PC-3 (cell line): ENCODE results near the gene GALNS. TPM values are rescaled to one million over a fixed set of nuclear protein-coding genes. Genes with fewer than 3 reads are reported as not detected.

ENCODE experiments used
- ATAC-seq: fragments of 200-7000 bp; cut with Tn5 transposase; 2 replicates; pipeline ENCODE4 v1.9.1; 2020; ENCODE audit warnings: mild to moderate bottlenecking, moderate library complexity
- BruUV-seq: library from RNA; stranded (reverse); fragments of 400-500 nt; replicated peaks from 2 replicates; lab custom pipeline; 2021; lab: Mats Ljungman, UMichigan
- CTCF ChIA-PET: fragments of 300-600 bp; sonication (Branson Sonifier 250); formaldehyde crosslinking; loops from one replicate; lab custom pipeline; 2022; ENCODE audit warnings: antibody characterized with exemption; lab: Charles Lee
- POLR2A ChIA-PET: fragments of 300-600 bp; sonication (Branson Sonifier 250); formaldehyde crosslinking; loops from one replicate; lab custom pipeline; 2022; ENCODE audit warnings: antibody characterized with exemption; ENCODE audit not compliant: unreplicated experiment; lab: Charles Lee
- DNase-seq: peaks from one replicate; pipeline ENCODE4 v3.0.0-alpha.2; 2015
- H2AFZ ChIP-seq: fragments of 300-600 bp; sonication (generic); 2 replicates; pipeline ENCODE4 v1.6.0; 2016; ENCODE audit warnings: antibody characterized with exemption, low read length
- H3F3A ChIP-seq: fragments of 300-600 bp; sonication (generic); one replicate; pipeline ENCODE4 v1.6.0; 2017; ENCODE audit warnings: antibody characterized with exemption, low read length, control low read depth, mild to moderate bottlenecking; ENCODE audit not compliant: unreplicated experiment
- H3K27ac ChIP-seq: fragments of 300-600 bp; sonication (generic); 2 replicates; pipeline ENCODE4 v1.5.1; 2016; ENCODE audit warnings: mild to moderate bottlenecking, low read length
- H3K27me3 ChIP-seq: fragments of 300-600 bp; sonication (generic); 2 replicates; pipeline ENCODE4 v1.6.1; 2016; ENCODE audit warnings: low read length, mixed read lengths
- H3K36me3 ChIP-seq: fragments of 300-600 bp; sonication (generic); 2 replicates; pipeline ENCODE4 v1.6.1; 2016; ENCODE audit warnings: low read depth, mixed run types, low read length, mixed read lengths
- H3K4me1 ChIP-seq: fragments of 300-600 bp; sonication (generic); 2 replicates; pipeline ENCODE4 v1.5.1; 2016; ENCODE audit warnings: low read length; ENCODE audit not compliant: insufficient read depth
- H3K4me2 ChIP-seq: fragments of 300-600 bp; sonication (generic); 2 replicates; pipeline ENCODE4 v1.6.0; 2016; ENCODE audit warnings: low read length
- H3K4me3 ChIP-seq: fragments of 300-600 bp; sonication (generic); 2 replicates; pipeline ENCODE4 v1.5.1; 2016; ENCODE audit warnings: mild to moderate bottlenecking, low read length, mixed read lengths
- H3K79me2 ChIP-seq: fragments of 300-600 bp; sonication (generic); 2 replicates; pipeline ENCODE4 v1.6.1; 2017; ENCODE audit warnings: low read length, mixed read lengths
- H3K9ac ChIP-seq: fragments of 300-600 bp; sonication (generic); 2 replicates; pipeline ENCODE4 v1.6.0; 2016; ENCODE audit warnings: mild to moderate bottlenecking, low read length
- H3K9me2 ChIP-seq: fragments of 300-600 bp; sonication (generic); replicated peaks from 2 replicates; pipeline ENCODE4 v1.6.1; 2016; ENCODE audit warnings: mixed run types, low read length, mixed read lengths
- H3K9me3 ChIP-seq: fragments of 300-600 bp; sonication (generic); 2 replicates; pipeline ENCODE4 v1.6.1; 2016; ENCODE audit warnings: low read length, mixed read lengths
- H4K20me1 ChIP-seq: fragments of 300-600 bp; sonication (generic); 2 replicates; pipeline ENCODE4 v1.6.1; 2016; ENCODE audit warnings: low read length, mixed read lengths
- CTCF ChIP-seq: fragments of 300-600 bp; sonication (generic); conservative IDR thresholded peaks from 2 replicates; pipeline ENCODE4 v1.5.1; 2017; ENCODE audit warnings: antibody characterized with exemption, low read depth, mild to moderate bottlenecking, low read length
- EZH2 ChIP-seq: fragments of 300-600 bp; sonication (generic); IDR thresholded peaks from one replicate; pipeline ENCODE4 v1.6.1; 2017; ENCODE audit warnings: antibody characterized with exemption, mild to moderate bottlenecking, low read length; ENCODE audit not compliant: unreplicated experiment
- EZH2phosphoT487 ChIP-seq: fragments of 300-600 bp; sonication (generic); IDR thresholded peaks from 2 replicates; pipeline ENCODE4 v1.6.1; 2018; ENCODE audit warnings: mild to moderate bottlenecking, antibody characterized with exemption, low read length, borderline replicate concordance
- intact Hi-C: fragments of 100-400 bp; cut with micrococcal nuclease; formaldehyde crosslinking; loops from 2 replicates; pipeline ENCODE4 v1.9.0; 2023
- total RNA-seq: library from RNA; depleted of rRNA; stranded (reverse); fragments of >200 nt; gene quantifications from 2 replicates; pipeline ENCODE4 v1.2.3, GENCODE V29; 2014

Gene GALNS
- total RNA-seq, 1 experiment from 2014 or later, result 18.3 TPM

- ChIA-PET POLR2A (no interaction called here), CTCF (no interaction called here)
- no peak overlapping the region for H3K4me2 ChIP-seq
- no peaks in the 10 kb centered on the region for H3K9me3 ChIP-seq
- no peaks in the 10 kb centered on the region for H4K20me1 ChIP-seq
- no peaks in the 10 kb centered on the region for H3K27me3 ChIP-seq
- BruUV-seq, result no TSS peak
- H3K4me1 ChIP-seq, result no peaks in the 10 kb centered on the region
- H3K36me3 ChIP-seq, result no peaks in the 10 kb centered on the region
- no peak overlapping the region for H2AFZ ChIP-seq
- intact Hi-C loops, result no loop called here
- no peaks in the 10 kb centered on the region for H3F3A ChIP-seq
- no peaks in the 10 kb centered on the region for H3K79me2 ChIP-seq
- no peak overlapping the region for H3K27ac ChIP-seq
- no peak for ATAC-seq
- TF ChIP-seq CTCF (no peak), EZH2phosphoT487 (no peak), EZH2 (no peak)
- H3K4me3 ChIP-seq, result no peak overlapping the region
- no peaks in the 10 kb centered on the region for H3K9me2 ChIP-seq
- H3K9ac ChIP-seq, result no peak overlapping the region
- no peak for DNase-seq
These were observed 43.9 kb upstream of the GALNS start for GRCh38 chr16:88900662-88901052.

GRCh38 chr16:88899901-88900661, 43.3 kb upstream of the GALNS start:
- DNase-seq (no peak), ATAC-seq (no peak)
- BruUV-seq, result no TSS peak
- TF ChIP-seq EZH2, result no peak
- TF ChIP-seq CTCF, result no peak
- Histone ChIP-seq H3K4me2 (no peak overlapping the region), H3K27me3 (no peaks in the 10 kb centered on the region), H3F3A (no peaks in the 10 kb centered on the region), H2AFZ (no peak overlapping the region), H3K9me3 (no peaks in the 10 kb centered on the region), H3K79me2 (no peaks in the 10 kb centered on the region), H3K36me3 (no peaks in the 10 kb centered on the region), H4K20me1 (no peaks in the 10 kb centered on the region), H3K9me2 (no peaks in the 10 kb centered on the region), H3K27ac (no peak overlapping the region), H3K4me3 (no peak overlapping the region), H3K9ac (no peak overlapping the region), H3K4me1 (no peaks in the 10 kb centered on the region)
- POLR2A ChIA-PET, result no interaction called here
- CTCF ChIA-PET, result no interaction called here
- intact Hi-C loops, result no loop called here

- intact Hi-C loops, result no loop called here
- Histone ChIP-seq H3K9me2 (no peaks in the 10 kb centered on the region), H3K27ac (no peak overlapping the region), H3K9ac (no peak overlapping the region), H2AFZ (no peak overlapping the region), H3K4me1 (no peaks in the 10 kb centered on the region), H4K20me1 (no peaks in the 10 kb centered on the region), H3F3A (no peaks in the 10 kb centered on the region), H3K79me2 (no peaks in the 10 kb centered on the region), H3K9me3 (no peaks in the 10 kb centered on the region), H3K36me3 (no peaks in the 10 kb centered on the region), H3K4me2 (no peak overlapping the region), H3K27me3 (no peaks in the 10 kb centered on the region), H3K4me3 (no peak overlapping the region)
- DNase-seq, result no peak
- ChIA-PET CTCF (no interaction called here), POLR2A (no interaction called here)
- no peak for ATAC-seq
- BruUV-seq, result no TSS peak
- TF ChIP-seq CTCF (no peak), EZH2 (no peak), EZH2phosphoT487 (no peak)
These were observed 41.1 kb upstream of the GALNS start for GRCh38 chr16:88897696-88898425.
